Ureter (tissue), 1 donor: ENCODE data around the gene FREM1. TPM values are rescaled to one million over a fixed set of nuclear protein-coding genes. Genes with fewer than 3 reads are reported as not detected.

Source experiments
- DNase-seq: peaks from one replicate; pipeline ENCODE4 v3.0.0-alpha.2; 2020; ENCODE audit warnings: low spot score
- total RNA-seq: library from RNA; stranded (reverse); gene quantifications from one replicate; pipeline ENCODE4 v1.2.4, GENCODE V29; 2023
- donor health status: DM: yes; HTN: yes; CAD: no.

The FREM1 gene
- total RNA-seq, 1 donor from 2014 or later = 17.5 TPM

- no peak for DNase-seq
These were observed 40.1 kb downstream of the FREM1 start for GRCh38 chr9:14870090-14870489.

- no peak for DNase-seq
These were observed 40.6 kb downstream of the FREM1 start for GRCh38 chr9:14869671-14870070.

DNA sequence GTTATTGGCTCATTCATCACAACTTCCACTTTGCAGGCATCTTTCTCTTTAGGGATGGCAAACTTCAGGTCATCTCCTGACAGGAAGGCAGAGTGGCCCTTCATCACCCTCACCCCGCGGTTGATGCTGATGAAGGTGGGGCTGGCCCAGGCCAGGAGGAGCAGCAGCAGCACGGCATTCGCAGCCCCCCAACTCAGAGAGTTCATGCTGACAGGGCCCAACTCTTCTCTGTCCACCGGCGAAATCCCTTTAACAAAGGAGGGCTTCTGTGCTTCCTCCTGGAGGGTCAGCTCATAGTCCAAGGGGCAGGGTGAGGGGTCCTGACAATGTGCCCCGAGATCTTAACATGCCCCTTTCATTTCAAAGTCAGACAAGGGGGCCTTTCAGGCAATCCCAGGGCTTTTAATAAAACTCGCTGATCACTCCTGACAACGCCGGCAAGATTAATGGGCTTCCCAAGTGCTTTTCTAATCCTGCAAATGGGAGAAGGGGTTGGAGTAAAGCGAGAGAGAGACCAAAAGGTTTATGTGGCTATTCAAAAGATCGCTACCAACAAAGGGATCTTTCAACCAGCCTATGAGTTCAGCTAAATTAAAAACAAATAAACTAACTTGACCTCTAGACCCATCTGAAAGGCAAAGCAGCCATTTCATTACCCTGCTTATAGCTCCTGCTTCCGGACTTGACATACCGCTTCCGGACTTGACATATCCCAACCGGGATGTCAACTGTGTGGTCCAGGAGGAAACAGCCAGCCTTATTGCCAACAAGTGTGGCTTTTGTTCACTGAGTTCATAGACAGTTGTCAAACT lies 41.2 kb downstream of the FREM1 start:
- DNase-seq = no peak

GRCh38 chr9:14868418-14868771 lies 41.8 kb downstream of the FREM1 start:
- no peak for DNase-seq

- no peak for DNase-seq
These were observed 44.0 kb downstream of the FREM1 start for GRCh38 chr9:14866200-14866749.

- DNase-seq = no peak
These were observed 45.9 kb downstream of the FREM1 start for GRCh38 chr9:14864309-14864708.

DNA sequence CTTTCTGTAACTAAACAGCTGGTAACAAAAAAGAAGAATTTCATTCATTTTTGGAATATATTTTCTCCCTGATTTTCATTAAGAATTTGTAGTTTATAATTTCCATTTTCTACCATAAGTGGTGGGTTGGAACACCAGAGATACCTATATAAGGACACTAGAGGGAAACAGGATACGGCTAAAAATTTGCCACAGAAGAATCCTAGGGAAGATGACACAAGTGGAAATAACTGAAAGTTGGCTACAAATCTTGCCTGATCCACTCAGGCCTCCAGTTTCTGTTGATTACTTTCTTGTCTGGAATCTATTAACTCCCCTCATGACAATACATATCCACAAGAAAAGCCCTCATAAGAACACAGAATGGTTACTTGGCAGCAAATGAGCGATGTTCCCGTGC lies 46.8 kb downstream of the FREM1 start:
- DNase-seq = no peak

DNA sequence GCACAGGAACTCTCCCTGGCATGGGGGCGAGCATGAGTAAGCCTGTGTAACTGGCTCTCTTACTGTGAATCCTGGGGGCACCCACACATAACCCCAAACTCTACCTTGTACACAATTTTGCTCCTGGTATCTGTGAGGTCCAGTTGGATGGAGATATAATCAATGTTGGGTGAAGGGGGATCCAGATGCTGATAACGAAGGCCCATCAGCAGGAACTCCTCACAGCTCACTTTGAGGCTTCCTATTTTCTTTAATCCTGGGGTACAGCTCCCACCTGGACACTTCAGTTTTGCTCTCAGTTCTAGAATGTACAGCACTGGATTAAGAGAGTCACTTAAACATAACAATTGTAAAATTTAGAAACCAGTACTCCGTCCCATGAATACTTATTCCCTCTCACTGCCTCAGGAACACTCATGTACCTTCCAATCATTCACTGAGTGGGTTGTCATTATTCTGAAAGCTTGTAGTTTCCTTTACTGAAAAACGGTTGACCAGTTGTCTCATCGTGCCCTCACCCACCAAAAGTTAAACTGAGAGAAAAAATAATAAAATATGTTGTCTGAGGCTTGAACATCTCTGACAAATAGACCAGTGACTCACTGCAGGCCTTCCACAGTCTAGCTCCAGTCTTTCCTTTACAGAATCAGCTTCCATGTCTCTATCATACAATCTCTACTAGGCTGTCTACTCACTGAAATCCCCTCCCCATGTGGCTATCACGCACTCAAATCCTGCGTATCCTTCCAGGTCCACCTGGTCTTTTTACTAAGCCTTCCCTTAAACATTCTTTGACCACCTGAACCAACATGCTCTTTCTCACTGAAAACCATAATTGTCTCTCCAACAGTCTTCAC lies 52.6 kb downstream of the FREM1 start:
- no peak for DNase-seq

DNA sequence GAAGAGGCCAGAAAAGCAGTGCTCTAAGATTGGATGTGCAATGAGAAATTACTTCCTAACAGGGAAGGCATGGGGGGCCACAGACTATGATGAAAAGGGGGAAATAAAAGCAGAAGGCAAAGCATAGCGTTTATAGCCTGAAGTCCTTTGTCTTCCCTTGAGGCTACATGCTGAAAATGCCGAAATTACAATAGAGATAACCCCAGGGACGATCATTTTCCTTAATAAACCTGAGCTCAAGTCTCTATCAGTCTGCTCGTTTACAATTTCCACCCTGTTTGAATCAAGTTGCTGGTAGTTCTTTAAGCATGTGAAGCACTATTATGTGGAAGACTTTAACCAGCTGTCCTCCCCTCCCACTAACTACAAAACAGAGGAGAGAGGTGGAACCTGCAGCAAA lies 60.4 kb downstream of the FREM1 start:
- no peak for DNase-seq

GRCh38 chr9:14849296-14849695 lies 60.9 kb downstream of the FREM1 start:
- DNase-seq = no peak

- DNase-seq = no peak
These were observed 63.3 kb downstream of the FREM1 start for GRCh38 chr9:14846871-14847311.

GRCh38 chr9:14843163-14843562 lies 67.1 kb downstream of the FREM1 start:
- DNase-seq = no peak

- DNase-seq = no peak
These were observed 68.0 kb downstream of the FREM1 start for GRCh38 chr9:14842269-14842668.

DNA sequence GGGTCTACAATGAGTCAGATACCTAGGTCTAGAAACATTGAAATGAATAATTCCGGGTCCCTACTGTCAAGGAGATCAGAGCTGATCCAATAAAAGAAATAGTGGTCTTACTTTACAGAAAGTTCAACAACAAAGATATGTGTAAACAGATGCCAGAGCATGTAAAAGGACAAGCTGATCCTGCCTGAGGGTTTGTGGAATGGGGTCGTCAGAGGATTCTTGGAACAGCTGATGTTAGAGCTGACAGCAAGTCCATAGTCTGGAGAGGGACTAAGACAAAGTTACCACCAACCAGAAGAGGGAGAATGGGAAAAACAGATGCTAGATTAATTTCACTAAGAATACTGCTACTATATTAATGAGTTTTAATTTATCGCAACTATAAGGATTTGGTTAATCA lies 71.5 kb downstream of the FREM1 start:
- DNase-seq = no peak

GRCh38 chr9:14836885-14837284 lies 73.3 kb downstream of the FREM1 start:
- DNase-seq = no peak

GRCh38 chr9:14831661-14832060 lies 78.6 kb downstream of the FREM1 start:
- DNase-seq = no peak

DNA sequence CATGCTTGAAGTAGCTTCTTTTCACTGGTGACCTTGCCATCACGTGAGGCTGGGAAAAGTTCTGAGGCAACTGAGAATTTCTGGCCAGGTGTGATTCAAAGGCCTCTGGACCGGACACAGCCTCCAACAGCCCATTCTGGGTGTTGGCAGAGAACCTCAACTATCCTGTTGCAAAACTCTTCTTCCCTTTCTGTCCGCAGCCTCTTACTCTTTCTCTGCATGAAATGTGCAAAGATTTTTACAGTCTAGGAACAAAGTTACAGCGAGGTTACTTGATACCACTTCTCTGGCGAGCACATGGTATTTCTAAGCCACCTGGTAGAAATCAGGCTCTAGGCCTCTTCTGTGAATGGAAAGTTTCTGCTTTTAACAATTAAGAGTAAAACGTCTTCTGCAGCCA lies 79.2 kb downstream of the FREM1 start:
- DNase-seq = no peak

DNA sequence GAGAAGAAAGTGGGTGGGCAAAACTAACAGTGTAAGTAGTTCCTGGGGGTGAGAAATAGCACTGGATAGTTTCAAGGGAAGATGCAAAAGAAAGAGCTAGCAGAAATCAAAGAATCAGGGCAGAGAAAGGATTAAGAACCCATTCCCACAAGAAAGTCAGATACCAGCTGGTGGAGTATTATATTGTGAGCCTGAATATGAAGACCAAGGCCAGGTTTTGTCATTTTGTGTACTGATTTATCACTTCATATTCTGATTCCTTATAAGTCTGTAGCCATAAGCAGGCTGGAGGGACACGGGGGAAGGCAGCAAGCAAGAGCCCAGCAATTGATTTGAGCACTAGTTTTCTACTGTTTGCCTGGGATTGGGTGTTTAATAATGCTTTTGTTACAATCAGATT lies 80.2 kb downstream of the FREM1 start:
- no peak for DNase-seq

DNA sequence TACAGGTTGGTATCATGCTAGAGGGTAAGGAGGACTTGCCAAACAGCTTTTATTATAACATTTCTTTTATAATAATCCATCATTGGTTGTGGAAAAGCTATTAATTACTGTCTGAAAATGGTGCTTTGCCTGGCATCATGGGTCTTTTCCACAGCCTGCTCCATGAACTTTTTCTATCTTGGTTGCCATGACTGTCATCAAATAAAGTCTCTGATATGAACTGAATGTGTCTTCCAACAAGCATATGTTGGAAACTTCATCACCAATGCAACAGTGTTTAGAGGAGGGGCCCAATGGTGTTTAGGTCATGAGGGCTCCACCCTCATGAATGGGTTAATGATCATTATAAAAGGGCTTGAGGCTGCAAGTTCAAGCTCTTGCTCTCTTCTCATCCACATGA lies 81.0 kb downstream of the FREM1 start:
- DNase-seq = no peak

DNA sequence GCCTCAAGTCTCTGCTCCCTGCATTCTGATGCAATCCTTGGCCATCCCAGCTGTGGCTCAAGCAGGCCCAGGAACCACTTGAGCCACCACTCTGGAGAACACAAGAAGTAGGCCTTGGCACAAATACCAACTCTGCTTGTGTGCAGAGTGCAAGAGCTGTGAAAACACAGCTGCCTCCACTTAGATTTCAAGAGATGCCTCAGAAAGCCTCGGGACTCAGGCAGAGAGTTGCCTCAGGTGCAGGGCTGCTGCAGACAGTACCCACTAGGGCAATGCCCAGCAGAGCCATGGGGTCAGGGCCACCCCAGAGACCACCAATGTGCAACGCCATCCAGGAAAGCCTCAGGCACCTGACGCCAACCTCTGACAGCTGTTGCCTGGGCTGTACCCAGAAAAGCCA lies 82.4 kb downstream of the FREM1 start:
- DNase-seq = no peak

DNA sequence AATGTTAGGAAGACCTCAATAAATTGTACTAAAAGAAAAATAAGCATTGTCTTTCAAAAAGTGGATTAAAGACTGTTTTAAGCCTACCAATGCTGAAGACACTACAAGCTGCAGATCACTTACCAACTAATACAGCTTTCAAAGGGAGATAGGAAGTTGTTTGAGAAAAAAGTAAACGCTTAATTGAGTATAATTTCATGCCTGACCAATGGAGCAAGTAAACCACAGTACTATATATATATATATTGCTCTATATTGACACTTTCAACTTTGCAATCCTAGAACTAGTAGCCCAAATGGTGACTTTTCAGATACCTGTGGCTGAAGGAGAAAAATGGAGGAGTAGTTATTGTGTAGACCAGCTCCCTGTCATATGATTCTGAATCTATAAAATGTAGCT lies 85.7 kb downstream of the FREM1 start:
- DNase-seq = no peak

DNA sequence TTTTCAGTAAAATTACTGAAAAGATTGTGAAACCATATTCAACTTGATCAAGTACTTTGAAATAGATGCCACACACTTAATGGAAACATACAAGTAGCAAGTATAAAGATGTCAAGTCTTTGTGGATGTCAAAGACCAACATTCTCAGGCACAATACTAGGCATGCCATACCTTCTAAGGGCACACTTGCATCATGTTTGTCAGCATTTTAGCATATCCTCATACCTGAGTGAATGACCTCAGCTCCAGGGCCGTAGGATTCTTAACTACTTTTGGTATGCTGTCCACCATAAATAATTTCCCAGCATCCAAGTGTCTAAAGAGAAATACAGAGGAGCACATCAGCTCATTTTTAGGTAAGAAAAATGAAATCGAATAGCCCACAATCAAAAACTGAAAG lies 86.4 kb downstream of the FREM1 start:
- DNase-seq = no peak

- DNase-seq = no peak
These were observed 87.6 kb downstream of the FREM1 start for GRCh38 chr9:14822666-14823065.
